T-cell (primary cell): ENCODE results near the gene SRD5A3. TPM values are rescaled to one million over a fixed set of nuclear protein-coding genes. Genes with fewer than 3 reads are reported as not detected.
"Not testable (repeated sequence)": the region's sequence is repeated elsewhere in the genome, so short reads cannot be mapped to it uniquely, and the experiment has no call there.

Experiments used
- ATAC-seq, 4 experiments: fragments of 200-7000 bp in 3 of 4; fragments of 150-1000 bp in 1 of 4; cut with Tn5 transposase; replicated peaks in 1 of 4; 1 replicate in 3 of 4; 2 replicates in 1 of 4; pipeline ENCODE4 v1.10.0; 2021; ENCODE audit warnings: moderate library complexity in 3 of 4, mild to moderate bottlenecking in 2 of 4, moderate number of reproducible peaks in 1 of 4
- CTCF ChIA-PET, 2 donors: fragments of 300-600 bp; sonication (Branson Sonifier 250); formaldehyde crosslinking; loops; one replicate each; lab custom pipeline; 2022; ENCODE audit warnings: antibody characterized with exemption in 2 of 2; lab: Charles Lee
- POLR2A ChIA-PET, 2 donors: fragments of 300-600 bp; sonication (Branson Sonifier 250); formaldehyde crosslinking; loops; one replicate each; lab custom pipeline; 2022; ENCODE audit warnings: antibody characterized with exemption in 2 of 2; lab: Charles Lee
- DNase-seq, 35 experiments: peaks; one replicate each; pipeline versions ENCODE4 v3.0.0 to v3.0.0-alpha.2; 2013 to 2023
- H3K27ac ChIP-seq: one replicate; pipeline ENCODE4 v1.5.1; 2013; ENCODE audit warnings: low read length
- H3K27me3 ChIP-seq, 2 experiments: replicated peaks in 1 of 2; 1 replicate in 1 of 2; 2 replicates in 1 of 2; pipeline versions ENCODE4 v1.6.1 to v1.7.0; 2013; ENCODE audit warnings: low read length in 1 of 2, mixed read lengths in 1 of 2; ENCODE audit not compliant: control insufficient read depth in 2 of 2, insufficient read depth in 2 of 2; ENCODE audit errors: extremely low read depth in 1 of 2
- H3K36me3 ChIP-seq, 2 donors: 1 replicate in 1 of 2; 2 replicates in 1 of 2; pipeline versions ENCODE4 v1.6.1 to v1.7.0; 2013; ENCODE audit warnings: low read length in 1 of 2; ENCODE audit not compliant: control insufficient read depth in 2 of 2, insufficient read depth in 1 of 2; ENCODE audit errors: extremely low read depth in 1 of 2
- H3K4me1 ChIP-seq, 2 experiments: 1 replicate in 1 of 2; 2 replicates in 1 of 2; pipeline versions ENCODE4 v1.6.1 to v1.7.0; 2013; ENCODE audit warnings: low read length in 2 of 2, mixed read lengths in 1 of 2; ENCODE audit not compliant: insufficient read depth in 2 of 2, control insufficient read depth in 1 of 2; ENCODE audit errors: extremely low read depth in 1 of 2
- H3K4me3 ChIP-seq, 2 donors: 1 replicate in 1 of 2; 2 replicates in 1 of 2; pipeline versions ENCODE4 v1.5.1 to v1.7.0; 2013; ENCODE audit warnings: mild to moderate bottlenecking in 2 of 2, low read length in 1 of 2, moderate library complexity in 1 of 2; ENCODE audit not compliant: control insufficient read depth in 1 of 2; ENCODE audit errors: extremely low read depth in 1 of 2
- H3K9me3 ChIP-seq: 2 replicates; pipeline ENCODE4 v1.7.0; 2013
- H3K27ac Mint-ChIP-seq, 2 donors: one replicate each; pipeline ENCODE4 v1.8.0; 2020 to 2021; ENCODE audit warnings: mild to moderate bottlenecking in 2 of 2, mixed read lengths in 2 of 2
- H3K27me3 Mint-ChIP-seq, 2 donors: one replicate each; pipeline ENCODE4 v1.8.0; 2021 to 2022; ENCODE audit warnings: mixed read lengths in 2 of 2
- H3K36me3 Mint-ChIP-seq: one replicate; pipeline ENCODE4 v1.8.0; 2021; ENCODE audit warnings: mixed read lengths
- H3K4me1 Mint-ChIP-seq, 3 donors: one replicate each; pipeline ENCODE4 v1.8.0; 2020 to 2022; ENCODE audit warnings: mixed read lengths in 3 of 3, mild to moderate bottlenecking in 1 of 3
- H3K4me3 Mint-ChIP-seq, 3 donors: one replicate each; pipeline ENCODE4 v1.8.0; 2020 to 2022; ENCODE audit warnings: mild to moderate bottlenecking in 3 of 3, mixed read lengths in 3 of 3, moderate library complexity in 3 of 3
- H3K9me3 Mint-ChIP-seq, 3 donors: one replicate each; pipeline ENCODE4 v1.8.0; 2020 to 2022; ENCODE audit warnings: mixed read lengths in 3 of 3
- WGBS: methylation state at CpG from one replicate; pipeline ENCODE4 v1.1.5; 2013; ENCODE audit warnings: missing lambda C conversion rate; ENCODE audit not compliant: insufficient coverage; 5-methylcytosine and 5-hydroxymethylcytosine counted together
- total RNA-seq, 35 experiments: library from RNA in 6 of 35; stranded (reverse) in 6 of 35; fragments of 120-200 nt in 1 of 35; gene quantifications; one replicate each; pipeline versions ENCODE4 v1.2.1 to v1.2.4 and lab custom pipeline; 2013 to 2026

Gene SRD5A3
- total RNA-seq, 5 donors from 2014 or later (not counting 1 experiment from before 2014, with no cell fraction given), result 3.6 to 6.8 (median 4.1) TPM

DNA sequence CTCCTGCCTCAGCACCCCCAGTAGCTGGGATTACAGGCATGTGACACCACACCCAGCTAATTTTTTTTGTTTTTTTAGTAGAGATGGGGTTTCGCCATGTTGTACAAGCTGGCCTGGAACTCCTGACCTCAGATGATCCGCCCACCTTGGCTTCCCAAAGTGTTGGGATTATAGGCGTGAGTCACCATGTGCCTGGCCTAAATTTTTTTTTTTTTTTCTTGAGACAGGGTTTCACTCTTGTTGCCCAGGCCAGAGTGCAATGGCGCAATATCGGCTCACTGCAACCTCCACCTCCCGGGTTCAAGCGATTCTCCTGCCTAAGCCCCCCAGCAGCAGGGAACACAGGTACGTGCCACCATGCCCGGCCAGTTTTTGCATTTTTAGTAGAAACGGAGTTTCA is 4.8 kb downstream of the SRD5A3 start:
- H3K36me3 ChIP-seq, CTCF ChIA-PET, H3K27ac ChIP-seq, H3K27me3 ChIP-seq, H3K4me3 ChIP-seq, H3K27me3 Mint-ChIP-seq, H3K4me3 Mint-ChIP-seq, H3K9me3 Mint-ChIP-seq, ATAC-seq, POLR2A ChIA-PET, DNase-seq, H3K9me3 ChIP-seq, H3K27ac Mint-ChIP-seq: not testable (repeated sequence)
- peaks cover 0 to 11% of the 10 kb centered on the region in 2 experiments for H3K4me1 ChIP-seq
- Mint-ChIP-seq H3K36me3 (peaks cover 21% of the 10 kb centered on the region), H3K4me1 (peaks cover 13 to 16% (median 16%) of the 10 kb centered on the region in 3 donors)
- WGBS, result 98% methylated on average over 9 of the region's 10 CpGs

- Mint-ChIP-seq H3K27ac (no peak overlapping the region), H3K36me3 (peaks cover 21% of the 10 kb centered on the region), H3K4me3 (no peak overlapping the region), H3K9me3 (no peaks in the 10 kb centered on the region), H3K27me3 (no peaks in the 10 kb centered on the region), H3K4me1 (peaks cover 10 to 16% (median 14%) of the 10 kb centered on the region in 3 donors)
- peaks cover 0 to 8% of the 10 kb centered on the region in 2 experiments for H3K4me1 ChIP-seq
- H3K4me3 ChIP-seq, result no peak overlapping the region
- CTCF ChIA-PET, result no interaction called here
- no peaks in the 10 kb centered on the region for H3K9me3 ChIP-seq
- ATAC-seq, result no peak
- no peak for DNase-seq
- no peak overlapping the region for H3K27ac ChIP-seq
- no peaks in the 10 kb centered on the region for H3K27me3 ChIP-seq
- H3K36me3 ChIP-seq, result peaks cover 0 to 3% of the 10 kb centered on the region in 2 donors
- POLR2A ChIA-PET, result no interaction called here
Measured at GRCh38 chr4:55351824-55352223, 5.8 kb downstream of the SRD5A3 start.

GRCh38 chr4:55352726-55353125 is 6.7 kb downstream of the SRD5A3 start:
- Histone ChIP-seq H3K27me3 (no peaks in the 10 kb centered on the region), H3K36me3 (peaks cover 0 to 3% of the 10 kb centered on the region in 2 donors), H3K27ac (no peak overlapping the region), H3K4me3 (no peak overlapping the region), H3K9me3 (no peaks in the 10 kb centered on the region), H3K4me1 (no peaks in the 10 kb centered on the region)
- WGBS, result 94% methylated on average over 2 of the region's 2 CpGs
- Mint-ChIP-seq H3K9me3 (no peaks in the 10 kb centered on the region), H3K27ac (no peak overlapping the region), H3K4me1 (peaks cover 2 to 8% (median 5%) of the 10 kb centered on the region in 3 donors), H3K4me3 (no peak overlapping the region), H3K27me3 (no peaks in the 10 kb centered on the region), H3K36me3 (peaks cover 21% of the 10 kb centered on the region)
- CTCF ChIA-PET, result interaction anchor here in 1 of 2 donors (1.1 kb wide), 1 partner anchor 25 kb away, joined by 3 read pairs; no protein-coding TSS in a partner anchor
- ATAC-seq (no peak), DNase-seq (no peak)
- POLR2A ChIA-PET, result no interaction called here

- H3K27ac ChIP-seq, H3K4me3 ChIP-seq, H3K27me3 Mint-ChIP-seq, H3K4me1 ChIP-seq, H3K27ac Mint-ChIP-seq, H3K36me3 ChIP-seq, POLR2A ChIA-PET, H3K4me3 Mint-ChIP-seq, ATAC-seq, H3K9me3 ChIP-seq, H3K9me3 Mint-ChIP-seq, H3K27me3 ChIP-seq, DNase-seq, H3K4me1 Mint-ChIP-seq: not testable (repeated sequence)
- CTCF ChIA-PET, result interaction anchor here in 1 of 2 donors (1.1 kb wide), 1 partner anchor 25 kb away, joined by 3 read pairs; no protein-coding TSS in a partner anchor
- WGBS, result 92% methylated on average over 10 of the region's 13 CpGs
- peaks cover 21% of the 10 kb centered on the region for H3K36me3 Mint-ChIP-seq
Measured at GRCh38 chr4:55353228-55353747, 7.2 kb downstream of the SRD5A3 start.

- Mint-ChIP-seq H3K27ac (no peak overlapping the region), H3K27me3 (no peaks in the 10 kb centered on the region), H3K36me3 (peaks cover 21% of the 10 kb centered on the region), H3K4me3 (no peak overlapping the region), H3K9me3 (no peaks in the 10 kb centered on the region), H3K4me1 (peaks cover 0 to 14% (median 6%) of the 10 kb centered on the region in 3 donors)
- POLR2A ChIA-PET, result no interaction called here
- Histone ChIP-seq H3K4me1 (no peaks in the 10 kb centered on the region), H3K9me3 (no peaks in the 10 kb centered on the region), H3K4me3 (no peak overlapping the region), H3K27ac (no peak overlapping the region), H3K27me3 (no peaks in the 10 kb centered on the region), H3K36me3 (peaks cover 0 to 3% of the 10 kb centered on the region in 2 donors)
- WGBS, result 85% methylated on average over 8 of the region's 8 CpGs
- ATAC-seq (no peak), DNase-seq (no peak)
- CTCF ChIA-PET, result interaction anchor here (0.5 to 1.3 kb wide), 2 partner anchors 12 to 32 kb away, joined by 3 to 5 read pairs; no protein-coding TSS in a partner anchor
Measured at GRCh38 chr4:55354648-55355047, 8.6 kb downstream of the SRD5A3 start.

GRCh38 chr4:55355555-55355954 is 9.5 kb downstream of the SRD5A3 start:
- POLR2A ChIA-PET, result no interaction called here

More at GRCh38 chr4:55355555-55355954, 9.5 kb downstream of the SRD5A3 start:
- H3K9me3 Mint-ChIP-seq, result no peaks in the 10 kb centered on the region
- CTCF ChIA-PET, result interaction anchor here (1.2 to 1.5 kb wide), 2 partner anchors 9 to 10 kb away, joined by 4 to 8 read pairs; partner anchors contain the start of gene SRD5A3 (in 1 of the 2)
- peaks cover 21% of the 10 kb centered on the region for H3K36me3 Mint-ChIP-seq
- Histone ChIP-seq H3K27ac (no peak overlapping the region), H3K9me3 (no peaks in the 10 kb centered on the region), H3K36me3 (peaks cover 0 to 3% of the 10 kb centered on the region in 2 donors), H3K27me3 (no peaks in the 10 kb centered on the region), H3K4me3 (no peak overlapping the region), H3K4me1 (no peaks in the 10 kb centered on the region)
- H3K27me3 Mint-ChIP-seq, result no peaks in the 10 kb centered on the region
- H3K27ac Mint-ChIP-seq, result no peak overlapping the region
- H3K4me1 Mint-ChIP-seq, result peaks cover 0 to 14% (median 6%) of the 10 kb centered on the region in 3 donors
- WGBS, result no CpG with 5 or more reads among the region's 6 CpGs
- H3K4me3 Mint-ChIP-seq, result no peak overlapping the region
- ATAC-seq, result no peak
- DNase-seq, result no peak
